ENCODE results near the gene SND1. TPM values are rescaled to one million over a fixed set of nuclear protein-coding genes. Genes with fewer than 3 reads are reported as not detected.

Gene SND1
- total RNA-seq, 1 donor from 2014 or later = 125 TPM

DNA sequence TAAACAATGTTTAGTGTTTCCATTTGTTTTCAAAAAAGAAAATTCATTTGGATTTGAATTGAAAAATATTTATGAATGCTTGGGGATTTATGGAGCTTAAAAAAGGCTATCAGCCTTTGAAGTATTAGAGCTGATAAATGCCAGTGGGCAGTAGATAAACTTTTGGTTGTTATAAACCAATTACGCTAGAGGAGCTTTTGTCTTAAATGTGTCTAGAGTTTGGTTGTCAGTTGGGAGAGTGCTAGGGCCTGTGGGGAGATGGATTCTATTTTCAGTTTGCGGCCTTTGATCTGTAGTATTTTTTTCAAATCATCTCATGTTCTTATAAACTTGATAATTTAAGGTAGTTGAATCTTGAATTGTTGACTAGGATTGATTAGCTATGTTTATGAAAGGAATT is 104.0 kb downstream of the SND1 start:
- intact Hi-C loops (cut with DNase I) = no loop called here
- DNase-seq (ENCODE audit: low spot score) (no peak), ATAC-seq (no peak)

DNA sequence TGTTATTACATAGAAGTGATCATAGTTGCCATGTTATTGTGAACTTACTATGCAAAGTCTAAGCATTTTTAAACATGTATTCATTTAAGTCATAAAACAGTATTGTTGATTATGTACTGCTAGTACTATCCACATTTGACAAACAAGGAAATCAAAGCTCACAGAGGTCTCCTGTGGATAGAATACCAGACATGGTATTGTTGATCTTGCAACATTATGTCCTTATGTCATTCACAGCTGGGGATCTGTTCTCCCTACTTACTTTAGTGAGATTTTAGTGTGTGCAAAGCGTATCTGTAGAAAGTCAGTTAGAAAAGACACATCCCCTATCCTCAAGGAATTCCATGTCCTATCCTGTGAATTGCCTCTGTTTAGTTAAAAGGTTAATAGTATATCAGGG is 106.1 kb downstream of the SND1 start:
- DNase-seq (ENCODE audit: low spot score) = no peak
- no peak for ATAC-seq
- intact Hi-C loops (cut with DNase I) = no loop called here

DNA sequence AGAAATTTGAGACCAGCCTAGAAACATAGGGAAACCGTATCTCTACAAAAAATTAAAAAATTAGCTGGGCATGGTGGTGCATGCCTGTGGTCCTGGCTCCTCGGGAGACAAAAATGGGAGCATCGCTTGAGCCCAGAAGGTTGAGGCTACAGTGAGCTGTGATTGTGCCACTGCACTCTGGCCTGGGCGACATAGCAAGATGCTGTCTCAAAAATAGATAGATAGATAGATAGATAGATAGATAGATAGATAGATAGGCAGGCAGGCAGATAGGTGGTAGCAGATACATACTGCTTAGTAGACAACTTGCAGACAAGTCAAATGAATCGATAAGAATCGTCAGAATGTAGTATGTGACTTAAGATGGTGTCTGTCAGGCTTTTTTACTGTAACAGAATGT is 106.9 kb downstream of the SND1 start:
- ATAC-seq (no peak), DNase-seq (ENCODE audit: low spot score) (no peak)
- intact Hi-C loops (cut with DNase I) = no loop called here

DNA sequence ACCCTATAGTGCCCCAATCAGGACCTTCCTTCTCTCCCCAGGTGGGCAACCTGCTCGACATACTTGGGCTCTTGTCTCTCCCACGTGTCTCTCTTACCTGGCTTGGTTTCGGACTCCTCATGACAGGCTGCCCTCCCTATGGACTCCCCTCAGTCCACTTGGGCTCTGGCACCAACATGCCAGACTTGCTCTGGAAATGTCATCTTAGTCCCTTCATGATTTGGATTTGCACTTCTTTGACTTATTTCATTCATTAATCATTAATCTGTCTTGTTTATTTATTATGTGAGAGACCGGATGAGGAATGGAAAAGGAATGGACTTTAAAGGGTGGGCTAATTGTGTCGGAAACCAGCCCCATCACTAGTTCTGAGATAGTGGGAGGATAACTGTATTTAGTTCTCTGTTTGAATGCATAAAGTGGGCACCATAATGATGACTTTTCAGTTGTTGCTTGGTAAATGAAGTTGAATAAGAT is 108.0 kb downstream of the SND1 start:
- intact Hi-C loops (cut with DNase I) = no loop called here
- ATAC-seq = no peak
- no peak for DNase-seq (ENCODE audit: low spot score)

DNA sequence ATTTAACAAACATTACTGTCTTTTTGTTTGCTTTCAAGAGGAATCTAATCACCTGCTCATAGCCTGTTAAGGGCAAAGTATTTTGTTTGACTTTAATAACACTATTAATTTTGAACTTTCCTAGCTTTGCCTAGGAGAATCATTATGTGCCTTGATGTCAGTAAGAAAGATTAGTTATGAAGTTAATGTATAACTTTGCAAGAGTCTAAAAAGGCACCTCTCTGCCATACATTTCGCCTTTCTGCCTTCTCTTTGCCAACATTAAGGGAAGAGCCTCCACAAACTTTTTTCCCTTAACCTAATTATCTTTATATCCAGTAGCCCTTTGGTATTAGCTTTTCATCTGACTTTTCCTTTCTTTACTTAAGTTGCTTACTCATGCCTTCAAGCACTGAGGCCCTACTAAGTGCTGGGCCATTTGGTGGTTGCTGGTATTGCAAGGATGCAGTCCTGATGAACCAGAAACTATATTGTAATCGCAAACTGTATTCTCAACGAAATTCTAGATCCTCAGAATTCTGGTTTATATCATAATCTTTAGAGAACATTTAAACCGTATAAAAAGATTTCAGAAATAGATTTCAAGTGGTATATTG is 108.5 kb downstream of the SND1 start:
- intact Hi-C loops (cut with DNase I) = no loop called here
- no peak for DNase-seq (ENCODE audit: low spot score)
- no peak for ATAC-seq

DNA sequence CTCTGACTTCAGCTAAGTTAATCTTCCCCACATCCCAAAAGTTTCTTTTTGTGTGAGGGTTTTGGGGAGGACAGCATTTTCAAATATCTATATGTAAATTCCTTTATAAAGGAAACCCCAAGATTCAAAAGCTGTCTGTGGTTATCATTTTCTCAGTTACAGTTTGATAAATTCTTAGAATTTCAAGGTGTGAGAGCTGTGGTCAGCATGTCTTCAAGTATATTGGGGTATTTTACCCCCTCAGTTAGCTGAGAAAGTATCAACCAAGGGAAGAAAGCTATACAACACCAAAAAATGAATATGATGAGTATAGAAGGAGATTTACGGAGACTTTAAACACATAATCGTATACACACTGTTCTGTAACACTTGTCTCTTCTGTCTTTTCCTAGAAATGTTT is 109.2 kb downstream of the SND1 start:
- no peak for DNase-seq (ENCODE audit: low spot score)
- intact Hi-C loops (cut with DNase I) = no loop called here
- ATAC-seq = no peak

DNA sequence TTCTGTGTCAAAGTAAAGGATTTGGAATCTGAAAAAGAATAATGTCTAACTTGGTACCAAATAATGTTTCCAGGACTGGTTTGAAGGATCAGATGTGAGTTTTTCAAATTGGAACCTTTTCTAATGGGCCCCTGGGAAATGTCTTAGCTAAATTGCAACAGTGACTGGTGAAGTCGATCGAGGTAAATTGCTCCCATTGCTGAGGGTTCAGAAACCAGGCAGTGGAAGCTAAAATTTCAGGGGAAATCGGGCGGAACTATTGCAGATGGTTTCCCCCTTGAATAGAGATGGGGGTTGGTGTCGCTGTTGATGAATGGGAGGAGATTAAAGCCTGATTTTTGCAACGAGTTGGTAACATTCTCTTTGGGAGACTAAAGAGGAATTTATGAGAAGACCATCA is 112.7 kb downstream of the SND1 start:
- ATAC-seq (no peak), DNase-seq (ENCODE audit: low spot score) (no peak)
- intact Hi-C loops (cut with DNase I) = no loop called here

DNA sequence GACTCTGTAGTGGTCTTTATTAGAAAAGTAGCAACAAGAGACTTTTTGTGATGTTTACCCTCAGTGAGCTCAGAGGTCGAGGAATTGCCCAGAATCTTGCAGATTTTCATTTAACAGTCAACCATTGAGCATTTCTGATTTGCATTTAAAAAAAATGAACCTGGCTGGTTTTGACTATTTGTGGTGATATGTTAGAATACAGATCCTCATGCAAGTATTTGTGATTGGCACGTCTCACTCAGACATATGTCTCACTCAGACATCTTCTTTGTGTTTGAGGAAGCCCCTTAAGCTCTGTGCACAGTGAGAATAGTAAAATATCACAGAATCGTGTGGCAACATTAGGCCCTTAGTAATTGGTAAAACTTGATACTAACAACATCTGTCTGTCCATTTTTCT is 113.2 kb downstream of the SND1 start:
- no peak for DNase-seq (ENCODE audit: low spot score)
- intact Hi-C loops (cut with DNase I) = no loop called here
- ATAC-seq = no peak

DNA sequence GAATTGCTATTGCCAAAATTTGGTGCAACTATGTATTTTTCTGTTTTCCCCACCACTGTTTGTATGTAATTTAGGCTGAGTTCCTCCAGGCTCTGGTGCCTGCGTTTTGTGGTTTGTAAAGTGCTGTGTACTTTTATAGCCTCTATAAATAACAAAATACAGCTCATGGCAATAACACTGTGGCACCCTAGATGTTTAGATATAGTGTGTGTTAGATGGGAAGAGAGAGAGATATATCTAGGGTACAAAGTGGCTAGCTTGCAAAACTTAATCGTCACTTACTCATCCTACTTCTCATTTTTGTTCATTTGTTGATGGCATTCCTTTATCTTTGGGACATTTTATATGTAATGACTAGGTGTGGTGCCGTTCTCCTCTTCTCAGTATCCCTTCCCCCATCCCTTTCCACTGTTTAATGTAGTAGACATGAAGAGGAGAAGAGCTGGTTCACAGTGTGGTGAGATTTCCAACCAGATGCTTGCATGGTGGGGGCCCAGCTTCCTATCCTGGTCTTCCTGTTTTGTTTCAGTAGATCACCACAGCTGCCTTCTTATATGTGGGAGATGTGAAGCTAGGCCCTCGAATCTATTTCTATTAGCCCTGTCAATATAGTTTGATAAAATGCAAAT is 115.0 kb downstream of the SND1 start:
- ATAC-seq (no peak), DNase-seq (ENCODE audit: low spot score) (no peak)
- intact Hi-C loops (cut with DNase I) = no loop called here

DNA sequence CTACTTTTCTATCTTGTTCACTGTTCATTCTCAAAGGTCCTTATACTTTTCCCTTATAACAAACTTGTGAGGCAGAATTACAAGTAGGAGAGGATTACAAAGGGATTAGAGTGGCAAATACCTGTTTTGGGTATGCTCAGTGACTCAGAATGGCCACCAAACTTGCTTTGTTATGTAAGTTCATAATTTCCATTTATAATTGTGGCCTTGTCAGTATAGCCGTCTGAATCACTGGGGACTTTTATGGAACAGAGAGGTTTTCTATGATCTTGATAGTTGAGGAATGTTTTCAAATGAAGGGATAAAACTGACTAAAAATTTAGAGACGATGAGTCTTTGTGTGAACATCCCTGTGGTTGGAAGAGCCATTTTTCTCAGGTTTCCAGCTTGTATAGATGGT is 116.2 kb downstream of the SND1 start:
- intact Hi-C loops (cut with DNase I) = no loop called here
- DNase-seq (ENCODE audit: low spot score) (no peak), ATAC-seq (no peak)

DNA sequence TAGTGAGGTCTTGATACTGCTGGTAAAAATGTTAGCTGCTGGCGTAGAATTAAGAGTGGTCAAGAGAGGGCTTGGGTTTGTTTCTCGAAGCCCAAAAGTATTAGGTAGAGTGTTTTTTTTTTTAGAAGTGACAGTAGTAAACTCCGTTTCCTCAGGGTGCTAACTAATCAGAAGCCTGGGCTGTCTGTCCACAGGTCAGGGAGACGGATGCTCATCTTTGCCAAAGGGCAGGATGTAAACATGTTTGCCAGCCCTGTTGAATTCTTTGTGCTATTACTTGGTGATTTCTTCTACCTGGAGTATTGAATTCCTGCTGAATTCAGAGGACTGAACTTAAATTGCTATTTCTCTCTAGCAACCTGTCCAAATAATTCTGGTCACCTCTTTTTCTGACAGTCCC is 117.1 kb downstream of the SND1 start:
- ATAC-seq (no peak), DNase-seq (ENCODE audit: low spot score) (no peak)
- intact Hi-C loops (cut with DNase I) = no loop called here

DNA sequence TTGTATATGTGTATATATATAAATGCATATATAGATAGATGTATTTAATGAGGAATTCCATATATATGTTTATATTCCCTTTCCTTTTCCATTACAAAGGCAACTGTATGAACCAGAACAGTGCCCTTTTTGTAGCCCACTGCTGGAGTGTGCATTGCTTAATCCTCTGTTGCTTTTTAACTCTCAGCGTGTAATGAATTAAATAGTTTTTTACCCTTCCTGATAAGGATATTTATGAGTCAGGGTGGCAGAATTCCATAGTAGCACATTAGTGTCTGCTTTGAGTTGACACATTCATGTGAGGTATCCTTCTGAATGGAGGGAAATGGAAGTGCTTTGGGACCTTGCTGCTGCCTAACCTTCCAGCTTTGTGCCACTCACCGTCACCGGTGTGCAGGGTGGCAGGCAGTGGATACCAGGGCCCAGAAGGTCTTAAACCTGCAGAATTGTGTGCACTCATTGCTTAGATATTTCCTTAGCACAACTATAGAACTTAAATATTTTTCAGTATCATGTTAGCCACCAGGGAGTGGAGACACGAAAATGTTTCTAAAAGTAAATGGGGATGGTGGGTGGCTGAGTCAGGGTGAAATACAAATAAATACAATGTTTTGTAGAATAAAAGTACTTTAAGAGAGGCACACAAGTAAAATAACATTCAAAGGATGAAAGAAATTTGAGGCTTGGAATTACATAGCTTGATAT is 117.9 kb downstream of the SND1 start:
- intact Hi-C loops (cut with DNase I) = no loop called here
- no peak for ATAC-seq
- DNase-seq (ENCODE audit: low spot score) = no peak

DNA sequence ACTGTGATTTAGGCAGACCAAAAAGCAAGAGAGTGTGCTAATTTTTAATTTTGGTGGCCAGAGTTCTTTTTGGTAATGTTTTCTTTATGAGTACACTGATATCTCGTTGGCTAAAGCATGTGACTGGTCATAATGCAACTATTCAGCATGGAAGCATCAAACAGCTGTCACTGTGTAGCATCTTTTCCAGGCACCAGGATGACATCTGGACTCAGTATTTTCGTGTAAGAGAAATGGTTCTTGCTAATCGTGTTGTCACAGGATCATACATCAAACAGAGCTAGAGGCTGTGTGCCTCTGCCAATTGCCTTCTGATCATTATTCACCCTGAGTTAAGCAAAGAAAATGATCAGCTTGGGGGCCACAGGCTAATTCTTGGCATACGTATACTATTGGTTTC is 118.9 kb downstream of the SND1 start:
- no peak for DNase-seq (ENCODE audit: low spot score)
- intact Hi-C loops (cut with DNase I) = no loop called here
- no peak for ATAC-seq

DNA sequence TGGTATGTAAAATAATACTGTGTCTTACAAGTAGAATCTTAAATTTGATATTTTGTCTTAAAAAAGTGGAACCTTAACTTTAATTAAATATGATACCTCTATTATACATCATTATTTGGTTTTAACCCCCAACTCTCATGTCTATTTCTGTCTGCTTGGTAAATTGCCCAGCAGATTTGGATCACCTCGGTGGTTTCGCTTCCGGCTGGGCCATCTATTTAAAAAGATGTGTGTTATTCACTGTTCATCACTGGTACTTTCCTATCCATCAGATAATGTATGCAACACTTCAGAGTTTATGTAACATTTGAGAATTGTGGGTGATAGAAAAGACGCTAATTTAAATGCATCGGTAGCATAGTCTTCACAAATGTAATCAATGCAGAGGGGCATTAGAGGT is 119.7 kb downstream of the SND1 start:
- intact Hi-C loops (cut with DNase I) = no loop called here
- DNase-seq (ENCODE audit: low spot score) (no peak), ATAC-seq (no peak)

DNA sequence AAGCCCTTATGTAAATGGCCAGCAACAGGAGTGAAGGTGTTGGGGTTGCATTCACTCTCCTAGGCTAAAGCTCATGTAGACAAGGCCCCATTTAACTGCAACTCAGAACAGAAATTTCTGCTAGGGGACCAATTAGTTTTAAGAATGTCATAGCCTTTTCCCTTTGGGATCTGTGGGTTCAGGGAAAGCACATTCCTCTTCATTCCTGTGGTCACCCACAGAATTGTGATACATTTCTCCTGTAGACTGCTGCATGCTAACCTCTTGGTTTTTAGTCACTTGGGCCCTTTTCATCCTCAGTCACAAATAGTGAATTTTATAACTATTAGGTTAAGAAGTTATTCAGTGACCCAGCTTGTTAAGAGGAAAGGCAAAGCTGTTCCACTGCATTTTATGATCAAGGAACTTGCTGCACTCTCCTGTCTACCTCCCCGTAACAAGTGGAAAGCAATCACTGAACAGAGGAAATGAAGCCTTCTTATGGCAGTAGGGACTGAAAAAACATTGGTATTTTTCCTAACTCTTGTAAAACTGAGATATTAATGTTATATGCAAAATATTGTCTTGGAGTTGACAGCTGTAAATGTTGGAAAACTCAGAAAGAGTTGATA is 124.9 kb downstream of the SND1 start:
- peak; percentile 73 for ATAC-seq
- intact Hi-C loops (cut with DNase I) = no loop called here
- DNase-seq (ENCODE audit: low spot score) = no peak

DNA sequence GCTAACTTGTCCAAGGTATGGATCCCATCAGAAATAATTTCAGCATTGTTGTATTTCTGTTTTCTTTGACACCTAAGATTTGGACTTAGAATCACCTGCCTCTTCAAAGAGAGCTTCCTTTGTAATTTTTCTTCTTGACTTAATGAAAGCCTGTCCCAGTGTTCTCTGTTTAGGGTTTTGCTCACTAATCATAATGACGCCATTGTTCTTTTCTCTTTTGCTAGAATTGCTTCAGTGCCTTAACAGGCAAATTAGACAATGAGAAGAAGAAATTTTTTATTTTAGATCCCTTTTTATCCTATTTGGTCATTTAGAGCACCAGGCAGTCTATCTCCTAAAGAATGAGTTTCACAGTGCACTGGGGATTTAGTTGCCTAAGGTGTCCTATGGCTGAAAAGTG is 128.5 kb downstream of the SND1 start:
- intact Hi-C loops (cut with DNase I) = no loop called here
- DNase-seq (ENCODE audit: low spot score) = no peak
- no peak for ATAC-seq

DNA sequence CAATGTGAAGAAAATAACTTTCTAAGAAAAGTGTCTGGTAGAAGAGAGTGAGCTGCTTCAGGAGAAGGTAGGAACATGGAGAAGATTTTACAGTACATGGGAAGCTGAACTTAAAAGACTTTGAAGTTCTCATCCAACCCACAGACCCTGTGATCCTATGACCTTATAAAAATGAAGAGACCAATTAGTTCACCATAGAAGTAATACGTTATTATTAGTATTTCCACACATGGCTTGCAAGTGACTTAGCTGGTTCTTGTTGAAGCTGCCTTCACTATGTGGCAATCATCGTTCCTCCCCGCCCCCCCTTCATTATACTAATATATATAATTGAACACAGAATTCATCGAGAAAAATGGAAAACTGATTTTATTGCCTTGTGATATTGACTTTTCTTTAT is 129.1 kb downstream of the SND1 start:
- intact Hi-C loops (cut with DNase I) = no loop called here
- ATAC-seq (no peak), DNase-seq (ENCODE audit: low spot score) (no peak)

DNA sequence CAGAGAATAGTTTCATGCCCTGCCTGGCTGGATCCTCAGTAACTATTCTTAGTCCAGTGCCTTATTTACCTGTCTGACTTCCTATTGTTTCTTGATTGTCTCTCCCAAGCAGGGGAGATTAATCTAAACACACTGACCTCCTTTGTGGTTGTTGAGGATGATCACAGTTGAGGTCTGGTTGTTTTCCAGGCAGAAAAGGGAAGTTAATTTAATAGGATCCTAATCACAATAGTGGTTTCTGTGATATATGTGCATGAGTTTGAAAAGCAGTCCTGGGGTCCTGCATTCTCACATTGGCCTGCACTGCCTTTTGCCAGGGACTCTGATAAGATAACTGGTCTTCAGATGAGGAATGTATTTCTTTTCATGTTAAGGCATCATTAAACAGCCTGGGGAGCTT is 130.1 kb downstream of the SND1 start:
- no peak for DNase-seq (ENCODE audit: low spot score)
- ATAC-seq = no peak
- intact Hi-C loops (cut with DNase I) = no loop called here

DNA sequence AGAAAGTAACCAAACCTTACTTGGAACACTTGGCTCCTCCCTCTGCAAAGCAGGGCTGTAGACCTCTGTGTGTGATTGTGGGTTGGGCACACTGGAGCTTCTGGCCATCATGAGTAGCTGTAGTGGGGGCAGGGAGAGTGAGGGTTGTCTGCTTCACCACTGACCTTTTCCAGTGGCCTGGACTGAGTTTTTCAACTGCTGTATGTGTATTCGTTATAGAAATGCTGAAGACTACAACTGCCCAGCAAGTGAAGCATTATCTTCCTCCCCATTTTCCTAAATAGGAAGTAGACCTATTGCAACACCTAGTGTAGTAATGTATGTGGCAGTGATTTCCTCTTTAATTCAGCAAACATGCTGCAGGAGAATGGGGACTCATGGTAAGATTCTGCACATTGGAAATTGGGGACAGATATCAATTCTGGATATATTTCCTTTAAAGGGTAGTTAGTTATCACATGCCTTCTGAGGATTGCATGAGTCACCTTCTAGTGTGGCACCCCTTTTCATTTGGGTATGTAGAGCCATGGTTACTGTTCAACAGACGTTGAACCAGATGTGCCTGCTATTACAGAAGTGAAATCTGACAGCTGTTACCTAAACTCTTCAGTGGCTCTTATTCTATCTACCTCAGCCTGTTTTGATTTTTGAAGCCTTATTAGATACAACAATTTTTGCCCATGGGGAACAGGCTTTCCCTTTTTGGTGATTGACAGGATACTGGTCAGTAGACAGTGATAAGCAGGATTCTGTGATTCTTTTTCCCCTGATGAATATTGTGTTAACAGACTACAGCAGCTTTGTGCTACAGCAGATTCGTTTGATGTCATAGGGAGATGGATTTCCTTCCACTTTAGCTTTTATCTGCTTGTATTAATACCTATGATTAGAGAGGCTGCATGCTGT is 130.9 kb downstream of the SND1 start:
- intact Hi-C loops (cut with DNase I) = no loop called here
- no peak for ATAC-seq
- no peak for DNase-seq (ENCODE audit: low spot score)

All from sciatic nerve (tissue), 2 donors.